T1000 (cell line): Measurements from ENCODE around the gene TLK2.

ENCODE experiments used
- DNase-seq: peaks from one replicate; lab custom pipeline; 2025; ENCODE audit warnings: mixed read lengths; lab: John Stamatoyannopoulos, UW

The TLK2 gene

DNA sequence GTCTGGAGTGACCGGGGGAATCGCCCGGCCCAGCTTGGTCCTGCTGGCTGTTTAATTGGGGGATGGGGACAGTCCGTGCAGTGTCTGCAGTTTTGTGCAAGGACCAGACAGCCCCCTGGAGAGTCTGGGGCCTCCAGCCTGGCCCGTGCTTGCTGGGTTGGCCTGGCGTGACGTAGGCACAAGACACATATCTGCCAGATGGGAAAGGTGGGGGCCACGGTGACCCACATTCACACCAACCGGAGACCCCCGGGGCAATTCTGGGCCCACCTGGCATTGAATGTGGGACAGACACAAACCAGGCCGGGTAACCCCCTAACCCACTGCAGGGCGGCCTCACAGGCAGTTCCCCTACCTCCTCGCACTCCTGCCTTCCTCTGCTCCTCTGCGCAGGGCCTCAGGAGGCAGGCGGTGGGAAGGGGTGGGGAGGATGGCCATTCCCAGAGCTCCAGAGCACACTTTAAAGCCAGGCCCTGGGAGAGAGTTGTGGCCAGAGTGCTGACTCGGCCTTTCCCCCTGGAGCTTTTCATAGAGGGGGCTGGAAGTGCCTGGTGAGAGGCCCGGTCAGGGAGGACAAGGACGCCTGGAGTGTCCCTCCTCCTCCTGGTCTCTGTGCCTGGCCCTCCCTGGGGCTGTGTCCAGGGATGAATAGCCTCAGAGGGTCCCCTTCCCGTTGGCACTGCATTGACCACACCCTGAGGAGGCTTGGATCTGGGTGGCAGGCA, 150.4 kb downstream of the TLK2 start:
- DNase-seq, result peak; percentile 53

GRCh38 chr17:62629556-62630364, 151.1 kb downstream of the TLK2 start:
- DNase-seq, result no peak

DNA sequence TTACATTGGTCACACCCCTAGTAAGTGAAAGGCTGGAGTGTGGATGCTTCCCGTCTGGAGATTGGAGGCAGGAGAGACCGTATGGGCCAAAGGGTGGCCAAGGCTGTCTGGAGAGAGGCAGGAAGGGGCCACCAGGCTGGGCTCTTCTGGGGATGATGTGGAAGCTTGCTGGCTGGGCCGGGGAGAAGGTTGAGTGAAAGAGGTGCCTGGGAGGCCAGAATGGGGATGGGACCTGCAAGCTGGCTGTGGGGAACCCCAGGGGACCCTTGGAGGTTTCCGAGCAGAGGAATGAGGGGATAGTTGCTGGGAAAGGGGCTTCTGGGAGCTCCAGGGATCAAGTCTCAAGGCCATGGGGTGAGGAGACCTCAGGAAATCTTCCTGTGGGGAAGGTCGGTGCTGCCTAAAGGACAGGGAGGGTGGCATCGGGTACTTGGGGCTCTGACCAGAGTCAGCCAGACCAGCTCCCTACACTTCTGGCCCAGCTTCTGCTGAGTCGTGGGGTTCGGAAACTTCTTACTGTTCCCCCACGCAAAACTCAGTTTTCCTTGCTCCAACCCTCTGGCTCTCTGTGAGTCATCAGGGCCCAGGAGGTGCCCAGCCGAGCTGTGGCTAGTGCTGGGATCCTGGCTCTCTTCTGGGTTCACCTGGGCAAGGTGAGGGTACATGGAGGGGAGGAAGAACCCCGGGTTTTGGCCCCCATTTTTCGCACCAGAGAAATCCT, 151.9 kb downstream of the TLK2 start:
- no peak for DNase-seq

GRCh38 chr17:62631086-62631935, 152.7 kb downstream of the TLK2 start:
- DNase-seq, result no peak

DNA sequence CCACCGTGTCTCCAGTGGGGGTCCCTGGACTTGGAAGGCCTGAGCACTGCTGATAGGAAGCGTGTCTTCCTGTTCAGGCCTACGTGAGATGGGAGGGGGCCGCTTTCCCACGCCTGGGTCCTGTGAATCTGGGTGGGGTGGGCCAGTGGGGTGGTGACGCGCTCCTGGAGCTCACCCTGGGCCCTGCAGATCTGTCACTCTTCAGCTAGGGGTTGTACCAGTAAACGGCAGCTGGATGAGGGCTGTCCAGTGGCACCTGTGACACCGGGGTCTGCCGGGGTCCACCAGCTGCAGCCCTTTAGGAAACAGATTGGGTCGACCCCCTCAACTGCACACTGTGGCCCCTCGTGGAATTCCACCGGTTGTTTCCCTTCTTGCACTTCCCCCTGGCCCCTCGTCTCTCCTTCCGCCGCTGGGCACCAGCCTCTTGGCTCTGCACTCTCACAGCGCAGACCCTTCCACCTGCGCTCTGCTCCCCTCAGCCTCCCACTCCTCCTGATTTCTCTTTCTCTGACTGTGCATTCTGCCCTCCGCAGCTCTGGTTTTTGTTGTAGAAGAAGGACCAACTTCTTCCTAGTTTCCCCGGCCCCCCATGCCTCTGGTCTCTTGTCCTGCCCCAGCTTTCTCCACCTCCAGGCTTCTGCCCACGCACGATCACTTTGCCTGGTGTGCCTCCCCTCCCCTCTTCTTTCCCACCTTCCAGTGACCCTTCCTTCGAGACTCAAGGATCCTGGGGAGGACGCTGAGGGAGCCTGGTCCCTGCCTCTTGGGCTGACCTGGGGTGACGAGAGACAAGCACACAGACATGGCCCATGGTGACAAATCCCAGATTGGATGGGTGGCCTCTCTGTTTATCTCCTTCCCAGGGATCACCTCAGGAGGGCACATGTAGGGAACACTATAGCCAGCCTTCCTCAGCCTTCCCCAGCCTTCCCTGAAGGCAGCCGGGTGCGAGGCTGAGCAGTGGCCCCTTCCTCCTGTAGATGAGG, 153.6 kb downstream of the TLK2 start:
- no peak for DNase-seq

DNA sequence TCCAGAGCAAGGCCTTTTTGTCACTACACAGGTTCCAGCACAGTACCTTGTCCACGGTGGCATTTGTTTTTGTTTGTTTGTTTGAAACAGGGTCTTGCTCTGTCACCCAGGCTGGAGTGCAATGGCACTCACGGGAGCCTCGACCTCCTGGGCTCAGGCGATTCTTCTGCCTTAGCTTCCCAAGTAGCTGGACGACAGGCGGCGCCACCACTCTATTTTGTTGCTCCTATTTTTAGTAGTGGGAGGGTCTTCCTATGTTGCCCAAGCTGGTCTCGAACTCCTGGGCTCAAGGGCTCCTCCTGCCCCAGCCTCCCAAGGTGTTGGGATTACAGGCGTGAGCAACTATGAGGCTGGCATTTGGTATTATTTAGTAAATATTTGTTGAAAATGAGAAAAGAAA, 159.2 kb downstream of the TLK2 start:
- DNase-seq, result no peak

DNA sequence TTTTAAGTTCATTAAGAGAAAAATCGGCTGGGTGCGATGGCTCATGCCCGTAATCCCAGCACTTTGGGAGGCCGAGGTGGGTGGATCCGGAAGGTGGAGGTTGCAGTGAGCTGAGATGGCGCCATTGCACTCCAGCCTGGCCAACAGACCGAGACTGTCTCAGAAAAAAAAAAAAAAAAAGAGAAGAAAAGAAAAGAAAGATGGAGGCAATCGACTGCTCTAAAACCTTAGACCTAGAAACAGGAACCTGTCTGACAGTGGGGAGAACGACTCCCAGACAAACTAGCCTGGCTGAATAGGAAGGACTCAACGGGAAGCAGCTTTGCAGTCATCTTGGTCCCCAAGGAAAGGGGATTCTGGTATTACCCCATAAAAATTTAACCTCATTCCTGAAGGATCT, 162.5 kb downstream of the TLK2 start:
- no peak for DNase-seq

DNA sequence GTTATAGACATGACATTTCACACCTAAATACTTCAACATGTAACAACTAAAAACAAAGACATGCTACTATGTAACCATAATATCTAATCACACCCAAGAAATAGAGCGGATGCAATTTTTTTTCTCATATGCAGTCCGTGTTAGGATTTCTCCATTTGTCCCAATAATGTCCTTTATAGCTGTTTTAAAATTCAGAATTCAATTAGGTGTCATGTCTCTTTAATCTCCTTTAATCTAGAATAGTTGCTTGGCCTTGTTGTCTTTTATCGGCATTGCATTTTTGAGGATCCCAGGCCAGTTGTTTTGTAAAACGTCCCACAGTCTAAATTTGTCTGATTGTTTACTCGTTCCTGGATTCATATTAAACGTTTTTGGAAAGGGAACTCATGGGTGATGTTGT, 163.3 kb downstream of the TLK2 start:
- no peak for DNase-seq

DNA sequence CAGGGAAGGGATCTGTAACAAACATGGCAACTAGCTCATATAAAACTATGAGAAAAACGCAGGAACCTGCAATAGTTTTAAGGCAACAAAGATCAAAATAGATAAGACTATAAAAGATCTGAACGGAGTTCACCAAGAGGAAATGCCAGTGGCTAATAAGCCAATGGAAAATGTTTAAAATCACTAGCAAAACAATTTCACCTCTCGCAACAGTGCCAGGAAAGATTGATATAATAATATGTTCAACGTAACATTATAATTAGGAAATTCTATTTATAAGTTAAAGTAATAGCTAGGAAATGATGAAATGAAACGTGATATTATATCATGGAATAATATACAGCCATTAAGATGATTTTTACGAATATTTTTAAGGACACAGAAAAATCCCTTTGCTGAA, 164.9 kb downstream of the TLK2 start:
- no peak for DNase-seq

GRCh38 chr17:62644487-62645173, 166.0 kb downstream of the TLK2 start:
- DNase-seq, result no peak

- DNase-seq, result no peak
Measured at GRCh38 chr17:62648251-62648955, 169.8 kb downstream of the TLK2 start.

DNA sequence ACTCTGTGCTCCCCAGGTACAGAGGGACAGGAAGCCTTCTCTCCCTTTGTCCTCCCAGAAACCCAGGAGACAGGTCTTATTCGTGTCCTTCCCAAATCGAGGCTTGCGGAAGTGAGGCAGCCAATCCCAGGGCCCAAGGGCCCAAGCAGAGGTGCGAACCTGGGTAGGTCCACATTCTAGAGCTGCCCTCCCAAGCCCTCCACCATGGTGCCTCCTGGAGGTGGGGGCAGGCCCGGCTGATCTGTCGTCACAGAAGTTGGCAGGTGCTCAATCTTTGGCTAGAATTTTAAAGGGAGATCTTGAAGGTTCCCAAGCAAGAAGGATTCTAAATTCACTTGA, 170.3 kb downstream of the TLK2 start:
- DNase-seq, result no peak

DNA sequence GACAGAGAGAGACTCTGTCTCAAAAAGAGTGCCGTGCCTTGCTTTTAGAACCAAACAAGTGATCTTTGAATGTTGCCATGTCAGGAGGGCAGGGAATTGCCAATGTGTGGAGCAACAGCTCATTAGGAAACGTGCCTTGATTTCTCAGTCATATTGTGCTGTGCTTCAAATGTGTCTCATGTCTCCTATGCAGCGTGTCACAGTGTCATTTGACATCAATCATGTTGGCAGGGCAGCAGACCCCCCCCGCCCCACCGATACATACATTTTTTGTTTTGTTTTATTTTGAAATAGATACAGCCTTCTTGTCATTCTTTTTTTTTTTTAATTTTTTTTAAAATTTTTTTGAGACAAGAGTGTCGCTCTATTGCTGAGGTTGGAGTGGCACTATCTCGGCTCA, 170.9 kb downstream of the TLK2 start:
- no peak for DNase-seq

- DNase-seq, result no peak
Measured at GRCh38 chr17:62650587-62650986, 172.0 kb downstream of the TLK2 start.

- peak; percentile 76 for DNase-seq
Measured at GRCh38 chr17:62652251-62653001, 173.8 kb downstream of the TLK2 start.

DNA sequence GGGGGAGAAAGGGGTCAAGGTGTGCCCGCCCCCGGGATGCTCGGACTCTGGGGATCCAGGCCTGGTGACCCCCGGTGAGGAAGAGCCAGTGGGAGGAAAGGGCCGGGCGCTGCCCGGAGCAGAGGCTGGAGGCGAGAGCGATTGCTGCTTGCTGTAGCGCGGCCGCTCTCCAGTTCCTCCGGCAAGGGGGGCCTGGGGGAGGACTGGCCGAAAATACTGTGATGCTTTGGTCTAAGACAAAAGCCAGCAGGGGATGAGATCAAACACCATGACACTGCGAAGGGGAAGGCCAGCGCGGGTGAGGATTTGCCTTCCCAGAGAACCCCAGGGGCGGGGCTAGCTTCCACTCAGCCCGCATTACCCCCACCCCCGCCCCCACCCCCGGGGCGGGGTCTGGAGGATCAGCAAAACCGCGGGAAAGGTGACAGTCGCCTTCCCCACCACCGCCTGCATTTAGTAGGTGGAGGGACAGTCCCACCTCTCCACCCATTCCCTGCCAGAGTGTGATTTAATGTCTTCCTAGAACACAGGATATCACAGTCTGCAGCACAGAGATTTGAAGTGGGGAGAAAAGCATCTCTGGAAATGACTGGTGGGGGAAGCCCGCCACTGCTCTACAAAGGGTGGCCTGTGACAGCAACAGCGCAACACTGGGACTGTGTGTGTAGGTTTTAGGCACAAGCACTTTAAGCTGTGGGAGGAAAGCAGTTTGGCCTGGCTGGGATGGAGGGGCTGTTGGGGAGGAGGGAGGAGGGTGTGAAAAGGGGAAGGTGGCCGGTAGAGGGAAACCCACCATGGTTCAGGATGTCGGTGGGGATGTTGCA, 174.6 kb downstream of the TLK2 start:
- DNase-seq, result peak; percentile 69

DNA sequence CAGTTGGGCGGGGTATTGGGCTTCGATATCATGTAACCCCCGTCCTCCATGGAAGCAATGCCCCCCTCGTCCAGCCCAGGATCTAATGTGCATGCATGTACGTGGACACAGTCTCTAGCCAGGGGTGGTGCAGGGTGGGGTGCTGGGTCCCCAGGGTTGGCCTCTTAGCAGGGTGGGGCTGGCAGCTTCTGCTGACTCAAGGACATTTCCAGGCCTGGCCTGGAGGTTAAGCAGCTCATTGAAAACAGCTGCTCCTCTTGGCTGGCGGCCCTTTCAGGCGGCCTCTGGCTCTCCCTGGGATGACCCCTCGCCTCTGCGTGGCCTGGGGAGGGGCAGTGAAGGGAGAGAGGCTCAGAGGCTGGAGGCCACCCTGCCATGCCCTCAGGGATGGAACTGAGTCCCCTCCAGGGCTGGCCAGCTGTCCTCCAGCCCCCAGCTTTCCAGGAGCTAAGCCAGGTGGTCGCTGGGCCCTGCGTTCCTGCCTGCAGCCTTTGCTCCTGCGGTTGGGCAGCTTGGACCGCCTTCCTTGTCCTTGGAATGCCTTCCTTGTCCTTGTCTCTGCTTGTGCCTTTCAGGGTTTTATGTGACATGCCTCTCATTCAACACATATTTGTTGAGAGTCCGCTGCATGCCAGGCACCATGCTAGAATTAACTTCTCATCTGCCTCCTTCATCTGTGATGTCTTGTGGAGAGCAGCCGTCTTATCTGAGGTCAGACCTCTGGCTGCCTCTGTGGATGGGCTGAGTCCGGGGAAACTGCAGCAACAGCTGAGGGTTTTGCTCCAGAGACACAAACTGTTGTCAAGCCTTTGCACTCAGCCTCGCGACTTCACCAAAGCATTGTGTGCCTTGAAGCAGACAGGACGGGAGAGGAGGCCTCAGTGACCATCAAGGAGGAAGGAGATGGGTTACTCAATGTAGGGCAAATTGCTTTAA, 175.5 kb downstream of the TLK2 start:
- DNase-seq, result no peak
